Stimulated activated CD4-positive, alpha-beta T cell treated with anti-CD3 and anti-CD28 coated beads, Interleukin-15, amount 100 ng/mL, for 24 hours (primary cell): ENCODE results near the gene EIF4E3.
A peak's percentile ranks its signal among the peaks of the same experiment; 100 is the strongest.

Source experiments
- DNase-seq: peaks from one replicate; pipeline ENCODE4 v3.0.0-alpha.2; 2020

EIF4E3 gene

DNA sequence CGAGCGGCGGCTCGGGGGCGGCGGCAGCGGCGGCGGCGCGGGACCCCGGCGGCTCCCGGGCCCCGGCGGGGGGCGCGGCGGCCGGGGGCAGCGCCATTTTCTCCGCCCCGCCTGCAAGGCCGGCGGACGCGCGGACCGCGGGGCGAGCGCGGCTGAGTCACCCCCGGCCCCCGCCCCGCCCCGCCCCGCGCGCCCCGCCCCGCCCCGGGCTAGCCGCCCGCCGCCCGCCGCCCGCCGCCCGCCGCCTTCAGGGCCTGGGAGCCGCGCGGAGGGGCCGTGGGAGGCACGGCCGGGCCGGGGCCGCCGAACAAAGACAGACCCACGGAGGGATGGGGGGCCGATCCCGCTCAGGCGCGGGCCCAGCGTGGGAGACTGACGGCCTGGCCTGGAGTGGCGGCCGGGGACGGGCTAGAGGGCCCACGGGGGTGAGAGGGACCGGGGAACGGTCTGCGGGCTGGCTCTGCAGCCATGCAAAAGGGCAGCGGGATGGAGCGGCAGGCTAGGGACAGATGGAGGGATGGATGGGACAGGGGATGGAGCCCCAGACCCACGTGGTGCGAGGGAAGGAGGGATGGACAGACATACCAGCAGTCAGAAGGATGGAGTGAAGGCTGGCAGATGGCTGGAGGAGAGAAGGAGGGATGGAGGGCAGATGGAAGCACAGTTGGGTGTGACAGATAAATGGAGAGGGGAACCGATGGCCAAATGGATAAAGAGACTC lies at the start of gene EIF4E3:
Gene EIF4E3 (minus strand): TSS at position 132 of the 721 bp plus-strand sequence. CDS start 35 bp downstream, at position 97.
- DNase-seq, result peak; percentile 58

- DNase-seq, result no peak
These were observed 46.7 kb upstream of the EIF4E3 start for GRCh38 chr3:71771884-71772283.

- DNase-seq, result no peak
These were observed 45.9 kb upstream of the EIF4E3 start for GRCh38 chr3:71771126-71771525.

DNA sequence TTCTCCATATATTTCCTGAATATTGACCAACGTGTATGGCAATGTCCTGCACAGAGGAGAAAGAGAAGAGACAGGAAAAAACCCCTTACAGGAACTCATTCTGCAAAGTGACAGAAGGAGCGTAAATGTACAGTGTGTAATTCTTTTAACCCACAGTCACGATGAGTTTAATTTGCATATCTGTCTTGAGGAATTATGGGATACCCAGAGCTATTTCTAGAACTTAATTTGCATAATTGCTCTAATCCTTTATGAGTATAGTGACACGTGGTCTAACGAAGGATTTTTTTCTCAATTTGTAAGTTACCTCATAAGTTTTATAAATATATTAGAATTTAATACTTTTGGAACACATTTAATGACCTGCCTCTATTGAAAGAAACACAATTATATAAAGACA lies 38.2 kb upstream of the EIF4E3 start:
- DNase-seq, result no peak

- DNase-seq, result no peak
These were observed 34.9 kb upstream of the EIF4E3 start for GRCh38 chr3:71760140-71760539.

DNA sequence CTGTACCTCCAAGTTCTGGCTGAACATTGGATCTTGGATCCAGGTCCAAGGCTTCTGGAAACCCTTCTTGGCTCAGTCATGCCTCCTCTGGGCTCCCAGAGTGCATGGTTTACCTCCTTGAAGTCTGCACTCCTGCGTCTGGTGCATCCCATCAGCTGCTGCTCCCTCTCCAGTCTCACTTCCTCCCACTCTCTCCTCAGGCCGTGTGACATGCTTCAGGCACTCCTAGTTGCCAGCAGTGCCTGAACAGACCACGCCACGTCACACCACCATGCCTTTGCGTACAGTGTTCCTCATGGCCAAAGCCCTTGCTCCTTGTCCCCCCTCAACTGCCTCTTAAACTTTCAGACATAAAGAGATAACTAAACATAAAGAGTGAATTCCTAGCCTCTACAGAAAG lies 34.2 kb upstream of the EIF4E3 start:
- DNase-seq, result no peak

- DNase-seq, result no peak
These were observed 32.9 kb upstream of the EIF4E3 start for GRCh38 chr3:71758091-71758490.

DNA sequence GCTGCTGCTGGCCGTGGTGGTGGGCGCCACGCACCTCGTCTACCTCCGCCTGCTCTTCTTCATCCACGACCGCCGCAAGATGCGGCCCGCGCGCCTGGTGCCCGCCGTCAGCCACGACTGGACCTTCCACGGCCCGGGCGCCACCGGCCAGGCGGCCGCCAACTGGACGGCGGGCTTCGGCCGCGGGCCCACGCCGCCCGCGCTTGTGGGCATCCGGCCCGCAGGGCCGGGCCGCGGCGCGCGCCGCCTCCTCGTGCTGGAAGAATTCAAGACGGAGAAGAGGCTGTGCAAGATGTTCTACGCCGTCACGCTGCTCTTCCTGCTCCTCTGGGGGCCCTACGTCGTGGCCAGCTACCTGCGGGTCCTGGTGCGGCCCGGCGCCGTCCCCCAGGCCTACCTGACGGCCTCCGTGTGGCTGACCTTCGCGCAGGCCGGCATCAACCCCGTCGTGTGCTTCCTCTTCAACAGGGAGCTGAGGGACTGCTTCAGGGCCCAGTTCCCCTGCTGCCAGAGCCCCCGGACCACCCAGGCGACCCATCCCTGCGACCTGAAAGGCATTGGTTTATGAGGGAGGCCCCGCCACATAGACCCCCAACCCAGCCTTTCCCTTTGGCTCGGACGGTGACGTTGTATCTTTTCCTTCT lies 29.5 kb upstream of the EIF4E3 start:
- peak; percentile 5 for DNase-seq

GRCh38 chr3:71753701-71754609 lies 28.8 kb upstream of the EIF4E3 start, which contains the start of gene GPR27:
GPR27 (plus strand) TSS chr3:71753855; CDS start chr3:71754050, 195 bp downstream.
- peak; percentile 52 for DNase-seq

GRCh38 chr3:71752831-71753700 lies 27.9 kb upstream of the EIF4E3 start:
- no peak for DNase-seq

- DNase-seq, result no peak
These were observed 26.4 kb upstream of the EIF4E3 start for GRCh38 chr3:71751602-71752001.

GRCh38 chr3:71744738-71745137 lies 19.5 kb upstream of the EIF4E3 start:
- no peak for DNase-seq

DNA sequence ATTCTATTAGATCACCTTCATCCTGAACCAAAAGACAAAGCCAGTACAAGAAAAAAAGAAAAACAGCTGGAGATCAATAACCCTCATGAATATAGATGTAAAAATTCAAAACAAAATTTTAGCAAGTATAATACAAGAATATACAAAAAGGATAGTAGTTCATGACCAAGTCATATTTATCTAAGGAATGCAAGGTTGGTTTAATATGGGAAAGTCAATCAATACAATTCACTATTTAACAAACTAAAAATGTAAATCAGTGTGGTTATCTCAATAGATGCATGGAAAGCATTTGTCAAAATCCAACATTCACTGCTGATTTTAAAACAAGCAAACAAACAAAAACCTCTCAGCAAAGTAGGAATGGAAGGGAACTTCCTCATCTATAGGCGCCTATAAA lies 17.4 kb upstream of the EIF4E3 start:
- no peak for DNase-seq

- DNase-seq, result no peak
These were observed 9.7 kb upstream of the EIF4E3 start for GRCh38 chr3:71734881-71735280.

- no peak for DNase-seq
These were observed 8.1 kb upstream of the EIF4E3 start for GRCh38 chr3:71733319-71733718.

DNA sequence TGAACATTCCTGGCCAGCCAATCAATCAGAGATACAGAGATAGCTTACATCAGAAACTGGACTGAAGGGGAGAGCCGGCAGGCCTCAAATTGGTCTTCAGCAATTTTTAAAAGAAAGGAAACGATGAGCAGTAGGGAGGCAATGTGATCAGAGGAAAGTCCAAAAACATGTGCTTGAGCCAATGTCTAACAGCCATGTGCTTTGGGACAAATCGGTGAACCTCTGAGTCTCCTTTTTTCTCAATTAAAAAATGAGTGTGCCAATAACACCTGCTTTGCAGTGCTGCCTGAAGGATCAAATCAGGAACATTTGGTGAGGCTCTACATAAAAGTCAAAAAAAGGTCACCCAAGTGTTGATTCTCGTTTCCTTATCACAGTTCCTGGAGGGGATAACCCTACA lies 7.4 kb upstream of the EIF4E3 start:
- no peak for DNase-seq

DNA sequence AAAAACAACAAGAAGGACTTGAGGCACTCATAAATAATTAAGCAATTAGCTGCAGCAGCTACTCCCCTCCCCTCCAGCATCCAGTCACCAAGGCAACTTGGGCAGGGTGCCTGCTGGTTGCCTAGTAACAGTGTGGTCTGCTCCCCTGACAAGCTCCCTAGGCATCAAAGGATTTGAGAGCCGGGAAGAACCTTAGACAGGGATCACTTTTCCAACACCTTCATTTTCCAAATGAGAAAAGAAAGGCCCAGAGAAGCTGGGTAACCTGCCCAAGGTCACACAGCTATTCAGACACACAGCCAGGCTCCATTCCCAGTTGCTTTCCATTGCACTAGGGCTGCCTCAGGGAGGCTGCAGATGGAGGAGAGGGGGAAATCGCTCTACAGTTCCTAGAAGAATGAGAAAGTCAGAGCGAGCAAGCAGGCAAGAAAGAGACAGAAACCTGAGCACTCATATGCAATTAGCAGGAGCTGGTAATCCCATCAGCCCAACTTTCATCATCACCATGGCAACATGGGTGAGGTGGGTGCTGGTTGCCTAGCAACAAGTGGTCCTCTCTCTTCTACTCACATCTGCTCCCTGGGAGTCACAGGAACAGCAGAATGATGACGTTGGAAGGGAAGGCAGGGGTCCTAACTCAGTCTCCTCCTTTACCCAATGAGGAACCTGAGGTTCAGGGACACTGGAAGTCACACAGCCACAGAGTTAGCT lies 3.6 kb upstream of the EIF4E3 start:
- DNase-seq, result no peak

DNA sequence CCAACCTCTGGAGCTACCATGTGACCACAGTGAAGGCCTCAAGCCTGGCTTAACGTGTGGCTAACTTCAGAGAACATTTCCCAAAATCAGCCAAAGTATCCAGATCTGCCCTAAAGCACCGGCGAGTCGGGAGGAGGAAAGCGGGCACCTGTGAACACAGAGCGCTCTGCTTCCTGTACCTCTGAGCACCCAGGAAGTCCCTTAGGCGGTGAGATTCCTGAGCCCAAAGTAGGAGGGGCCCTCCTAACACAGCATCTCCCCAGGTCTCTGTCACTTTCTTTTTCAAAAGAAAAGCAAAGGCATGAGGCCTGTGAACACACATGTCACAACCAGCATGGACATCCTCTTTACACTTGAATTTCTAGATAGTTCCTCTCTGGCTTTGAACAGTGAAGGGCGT lies 944 bp upstream of the EIF4E3 start:
- peak; percentile 57 for DNase-seq

- peak; percentile 59 for DNase-seq
These were observed 475 bp downstream of the EIF4E3 start for GRCh38 chr3:71724584-71725270.

DNA sequence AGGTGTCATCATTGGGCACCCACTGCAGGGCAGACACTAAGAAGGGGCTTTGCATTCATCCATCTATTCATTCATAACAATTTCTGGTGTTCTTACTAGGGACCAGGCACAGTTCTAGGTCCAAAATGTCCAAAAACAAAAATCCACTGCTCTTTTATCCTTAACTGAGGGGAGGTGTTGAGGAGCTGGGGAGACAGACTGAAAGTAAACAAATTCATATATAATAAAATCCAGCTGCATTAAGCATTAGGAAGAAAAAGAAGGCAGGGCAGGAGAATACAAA lies 1.1 kb downstream of the EIF4E3 start:
- no peak for DNase-seq

DNA sequence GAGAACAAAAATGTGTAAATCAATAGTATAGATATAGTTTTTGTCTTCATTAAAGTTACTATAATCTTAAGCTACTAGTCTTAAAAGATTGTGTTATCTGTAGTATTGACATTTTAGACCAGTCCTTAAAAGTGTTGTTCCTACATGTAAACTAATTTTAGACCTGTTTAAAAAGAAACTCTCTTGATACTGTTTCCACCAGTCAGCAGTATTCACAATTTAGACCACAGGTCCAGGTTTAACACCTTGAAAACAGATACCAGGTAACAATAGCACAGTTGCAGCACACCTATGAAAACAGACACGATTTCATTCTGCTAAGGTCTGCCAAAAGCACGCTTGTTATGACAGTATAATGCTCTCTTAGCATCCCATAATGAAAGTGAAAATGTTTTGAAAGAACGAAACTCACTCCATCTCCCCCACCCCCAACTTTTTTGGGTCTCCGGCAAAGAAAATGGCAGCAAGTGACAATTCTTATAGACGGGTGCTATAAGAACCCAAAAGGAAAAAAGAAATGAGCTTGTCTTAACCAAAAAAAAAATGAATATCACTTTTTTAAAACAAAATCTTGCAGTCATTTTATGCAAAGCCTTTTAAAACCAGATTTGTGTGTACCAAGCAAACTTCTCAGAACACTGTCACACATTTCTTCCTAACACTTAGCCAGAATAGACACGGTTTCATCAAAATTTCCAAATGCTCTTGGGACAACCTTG lies 1.6 kb downstream of the EIF4E3 start:
- peak; percentile 64 for DNase-seq
